WI38 (cell line): Measurements from ENCODE around the gene DSCAML1.

Experiments
- H3K4me3 ChIP-seq: 2 replicates; pipeline ENCODE4 v1.5.1; 2011; ENCODE audit warnings: low read depth, mild to moderate bottlenecking, control low read depth, low read length
- CTCF ChIP-seq: IDR thresholded peaks from 2 replicates; pipeline ENCODE4 v1.5.1; 2012; ENCODE audit warnings: low read depth, mild to moderate bottlenecking, control low read depth, low read length

The DSCAML1 gene

GRCh38 chr11:117640041-117640440 lies 157.0 kb downstream of the DSCAML1 start:
- H3K4me3 ChIP-seq, result no peak overlapping the region
- no peak for TF ChIP-seq CTCF

GRCh38 chr11:117639601-117640000 lies 157.4 kb downstream of the DSCAML1 start:
- TF ChIP-seq CTCF, result no peak
- H3K4me3 ChIP-seq, result no peak overlapping the region

GRCh38 chr11:117638911-117639543 lies 158.0 kb downstream of the DSCAML1 start:
- no peak overlapping the region for H3K4me3 ChIP-seq
- no peak for TF ChIP-seq CTCF

GRCh38 chr11:117634756-117635603 lies 162.0 kb downstream of the DSCAML1 start:
- TF ChIP-seq CTCF, result no peak
- no peak overlapping the region for H3K4me3 ChIP-seq

- H3K4me3 ChIP-seq, result no peak overlapping the region
- no peak for TF ChIP-seq CTCF
Observed at GRCh38 chr11:117633976-117634755, 162.8 kb downstream of the DSCAML1 start.

- no peak overlapping the region for H3K4me3 ChIP-seq
- no peak for TF ChIP-seq CTCF
Observed at GRCh38 chr11:117633186-117633754, 163.7 kb downstream of the DSCAML1 start.

GRCh38 chr11:117632306-117632705 lies 164.7 kb downstream of the DSCAML1 start:
- TF ChIP-seq CTCF, result no peak
- no peak overlapping the region for H3K4me3 ChIP-seq
